Panc1 (cell line): ENCODE measurements around the gene KIAA1217.

Experiments
- CTCF ChIP-seq: fragments of 450-650 bp; IDR thresholded peaks from 2 replicates; pipeline ENCODE4 v1.5.1; 2017; ENCODE audit warnings: mild to moderate bottlenecking
- POLR2AphosphoS5 ChIP-seq: IDR thresholded peaks from 2 replicates; pipeline ENCODE4 v1.6.1; 2012; ENCODE audit warnings: mild to moderate bottlenecking, low read depth, low read length, moderate library complexity
- REST ChIP-seq, 2 experiments: IDR thresholded peaks; 2 replicates each; pipeline ENCODE4 v1.6.1; 2011 to 2012; ENCODE audit warnings: low read depth in 2 of 2, control low read depth in 1 of 2, low read length in 1 of 2, mild to moderate bottlenecking in 1 of 2, moderate library complexity in 1 of 2; ENCODE audit not compliant: insufficient read depth in 1 of 2
- SIN3A ChIP-seq: IDR thresholded peaks from 2 replicates; pipeline ENCODE4 v1.6.1; 2012; ENCODE audit warnings: low read depth, mild to moderate bottlenecking, low read length, moderate library complexity, borderline replicate concordance; ENCODE audit not compliant: insufficient read depth
- TCF7L2 ChIP-seq: IDR thresholded peaks from 2 replicates; pipeline ENCODE4 v1.6.1; 2011; ENCODE audit warnings: mild to moderate bottlenecking, low read depth, low read length, inconsistent platforms

GRCh38 chr10:24468281-24468751, 259.4 kb downstream of the KIAA1217 start:
- TF ChIP-seq POLR2AphosphoS5 = no peak
- no peak for TF ChIP-seq CTCF
- no peak for TF ChIP-seq SIN3A
- TF ChIP-seq REST (IDR thresholded peaks at IDR 0.05; ENCODE audit: insufficient read depth in 1 of 2, low read depth in 2 of 2, low read length in 1 of 2) = no peak
- TF ChIP-seq TCF7L2 = no peak
